Panc1 (cell line): ENCODE results near the gene SWAP70. TPM values are rescaled to one million over a fixed set of nuclear protein-coding genes. Genes with fewer than 3 reads are reported as not detected.

Experiments
- ATAC-seq: fragments of 200-7000 bp; cut with Tn5 transposase; 2 replicates; pipeline ENCODE4 v1.9.1; 2020; ENCODE audit warnings: mild to moderate bottlenecking, moderate library complexity
- BruUV-seq: library from RNA; stranded (reverse); fragments of 400-500 nt; replicated peaks from 2 replicates; lab custom pipeline; 2021; lab: Mats Ljungman, UMichigan
- CTCF ChIA-PET: fragments of 300-600 bp; sonication (Branson Sonifier 250); formaldehyde crosslinking; loops from one replicate; lab custom pipeline; 2022; ENCODE audit warnings: antibody characterized with exemption; lab: Charles Lee
- POLR2A ChIA-PET: fragments of 300-600 bp; sonication (Branson Sonifier 250); formaldehyde crosslinking; loops from one replicate; lab custom pipeline; 2022; ENCODE audit warnings: antibody characterized with exemption; lab: Charles Lee
- DNase-seq: peaks from one replicate; pipeline ENCODE4 v3.0.0-alpha.2; 2010; ENCODE audit warnings: low read depth, low spot score
- H3K27ac ChIP-seq: 2 replicates; pipeline ENCODE4 v1.5.1; 2011; ENCODE audit warnings: mild to moderate bottlenecking, low read length, inconsistent platforms
- H3K27me3 ChIP-seq: fragments of 200-500 bp; sonication (Bioruptor generic); 2 replicates; pipeline ENCODE4 v1.6.0; 2014; ENCODE audit warnings: low read length, inconsistent platforms; ENCODE audit not compliant: control insufficient read depth, insufficient read depth
- H3K36me3 ChIP-seq: fragments of 200-500 bp; sonication (Bioruptor generic); 2 replicates; pipeline ENCODE4 v1.5.1; 2014; ENCODE audit warnings: inconsistent platforms, mild to moderate bottlenecking, low read length, moderate library complexity; ENCODE audit not compliant: control insufficient read depth, insufficient read depth
- H3K4me1 ChIP-seq: 2 replicates; pipeline ENCODE4 v1.5.1; 2011; ENCODE audit warnings: inconsistent platforms, mild to moderate bottlenecking, low read length, moderate library complexity; ENCODE audit not compliant: control insufficient read depth, insufficient read depth
- H3K4me3 ChIP-seq, 2 experiments: 2 replicates each; pipeline ENCODE4 v1.5.1; 2011 to 2012; ENCODE audit warnings: low read depth in 2 of 2, low read length in 2 of 2, mild to moderate bottlenecking in 2 of 2, inconsistent platforms in 1 of 2, moderate library complexity in 1 of 2
- H3K9me3 ChIP-seq: fragments of 200-500 bp; sonication (Bioruptor generic); 2 replicates; pipeline ENCODE4 v1.5.1; 2014; ENCODE audit warnings: low read depth, mild to moderate bottlenecking, inconsistent platforms, low read length, moderate library complexity; ENCODE audit not compliant: control insufficient read depth, insufficient read depth
- CTCF ChIP-seq: fragments of 450-650 bp; IDR thresholded peaks from 2 replicates; pipeline ENCODE4 v1.5.1; 2017; ENCODE audit warnings: mild to moderate bottlenecking
- POLR2AphosphoS5 ChIP-seq: IDR thresholded peaks from 2 replicates; pipeline ENCODE4 v1.6.1; 2012; ENCODE audit warnings: mild to moderate bottlenecking, low read depth, low read length, moderate library complexity
- REST ChIP-seq, 2 experiments: IDR thresholded peaks; 2 replicates each; pipeline ENCODE4 v1.6.1; 2011 to 2012; ENCODE audit warnings: low read depth in 2 of 2, control low read depth in 1 of 2, low read length in 1 of 2, mild to moderate bottlenecking in 1 of 2, moderate library complexity in 1 of 2; ENCODE audit not compliant: insufficient read depth in 1 of 2
- SIN3A ChIP-seq: IDR thresholded peaks from 2 replicates; pipeline ENCODE4 v1.6.1; 2012; ENCODE audit warnings: low read depth, mild to moderate bottlenecking, low read length, moderate library complexity, borderline replicate concordance; ENCODE audit not compliant: insufficient read depth
- TCF7L2 ChIP-seq: IDR thresholded peaks from 2 replicates; pipeline ENCODE4 v1.6.1; 2011; ENCODE audit warnings: mild to moderate bottlenecking, low read depth, low read length, inconsistent platforms
- in situ Hi-C: cut with HindIII; loops from 2 replicates; pipeline ENCODE4 v1.10.0; 2016; ENCODE audit warnings: low sequenced_read_pairs, low pct_unique_long_range_greater_than_20kb
- intact Hi-C: fragments of 100-400 bp; cut with micrococcal nuclease; formaldehyde crosslinking; loops from one replicate; pipeline ENCODE4 v1.10.0; 2022; ENCODE audit not compliant: unreplicated experiment
- total RNA-seq: library from RNA; stranded (reverse); gene quantifications from one replicate; pipeline ENCODE4 v1.2.1, GENCODE V29; 2021; ENCODE audit not compliant: unreplicated experiment

The SWAP70 gene
- total RNA-seq, 1 experiment from 2014 or later: 96.0 TPM

DNA sequence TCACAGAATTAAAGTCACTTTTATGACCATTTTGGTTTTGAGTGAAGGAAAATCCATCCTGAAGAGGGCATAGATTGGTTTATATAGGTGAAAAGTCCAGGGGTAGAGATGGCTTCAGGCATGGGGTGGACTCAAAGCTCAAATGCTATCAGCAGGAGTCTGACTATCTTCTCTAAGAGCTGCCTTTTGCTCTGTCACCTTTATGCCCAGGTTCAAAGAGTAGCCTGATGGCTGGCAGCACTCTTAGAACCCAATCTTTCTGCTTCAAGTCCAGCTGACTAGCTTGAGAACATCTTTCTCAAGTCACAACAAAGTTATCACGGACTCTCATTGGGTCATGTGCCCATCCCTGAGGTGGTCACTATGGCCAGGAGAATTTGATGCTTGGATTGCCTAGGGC lies 27.2 kb upstream of the SWAP70 start:
- intact Hi-C loops: no loop called here
- TF ChIP-seq REST (IDR thresholded peaks at IDR 0.05; ENCODE audit: insufficient read depth in 1 of 2, low read depth in 2 of 2, low read length in 1 of 2) (no peak), SIN3A (no peak), POLR2AphosphoS5 (no peak), CTCF (no peak), TCF7L2 (no peak)
- no TSS peak for BruUV-seq
- in situ Hi-C loops: no loop called here
- no peaks in the 10 kb centered on the region for H3K36me3 ChIP-seq
- ATAC-seq: no peak
- no peak overlapping the region for H3K27ac ChIP-seq
- ChIA-PET POLR2A (interaction anchor here (0.6 kb wide), 1 partner anchor 64 kb away, joined by 3 read pairs; no protein-coding TSS in a partner anchor), CTCF (no interaction called here)
- no peaks in the 10 kb centered on the region for H3K27me3 ChIP-seq
- no peaks in the 10 kb centered on the region for H3K4me1 ChIP-seq
- no peak for DNase-seq
- peaks cover 3% of the 10 kb centered on the region; the same call in 1 of the 2 replicates for H3K9me3 ChIP-seq
- H3K4me3 ChIP-seq: no peak overlapping the region

DNA sequence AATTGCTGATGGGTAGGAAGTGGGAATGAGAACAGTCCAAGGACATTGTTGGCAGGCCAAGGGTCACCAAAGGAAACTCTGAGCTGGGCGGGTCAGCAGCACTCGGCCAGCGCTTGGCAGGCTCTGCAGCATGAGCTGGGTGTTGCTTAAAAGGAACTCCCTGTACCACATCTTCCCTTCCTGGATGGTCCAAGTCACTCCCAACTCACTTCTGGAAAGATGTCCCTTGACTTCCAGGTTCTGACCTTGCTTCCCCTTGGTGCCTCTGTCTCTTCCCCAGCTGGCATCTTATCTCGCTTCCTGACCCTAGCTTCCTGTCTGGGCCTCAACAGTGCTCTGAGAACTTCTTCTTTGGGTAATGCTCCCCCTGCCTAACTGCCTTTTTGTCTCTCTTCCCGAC lies 24.8 kb upstream of the SWAP70 start:
- Histone ChIP-seq H3K27ac (no peak overlapping the region), H3K27me3 (no peaks in the 10 kb centered on the region), H3K4me3 (no peak overlapping the region), H3K9me3 (no peaks in the 10 kb centered on the region), H3K4me1 (no peaks in the 10 kb centered on the region), H3K36me3 (no peaks in the 10 kb centered on the region)
- ATAC-seq: no peak
- in situ Hi-C loops: no loop called here
- intact Hi-C loops: no loop called here
- ChIA-PET CTCF (no interaction called here), POLR2A (no interaction called here)
- BruUV-seq: no TSS peak
- TF ChIP-seq CTCF (no peak), TCF7L2 (no peak), POLR2AphosphoS5 (no peak), REST (IDR thresholded peaks at IDR 0.05; ENCODE audit: insufficient read depth in 1 of 2, low read depth in 2 of 2, low read length in 1 of 2) (no peak), SIN3A (no peak)
- DNase-seq: no peak
